Measurements from ENCODE around the gene KRT5. TPM values are rescaled to one million over a fixed set of nuclear protein-coding genes. Genes with fewer than 3 reads are reported as not detected.

KRT5 gene
- total and polyA plus RNA-seq, 4 donors: 0.08 TPM; not detected in 3

- H3K4me3 ChIP-seq (ENCODE audit: low read depth in 1 of 3, low read length in 3 of 3): no peak overlapping the region
- H3K9ac ChIP-seq (ENCODE audit: low read depth in 1 of 2, low read length in 2 of 2): no peak overlapping the region
- no peaks in the 10 kb centered on the region for H3K36me3 ChIP-seq (ENCODE audit: control insufficient read depth in 4 of 4, insufficient read depth in 3 of 4, low read depth in 1 of 4, low read length in 3 of 4)
- DNase-seq (ENCODE audit: low spot score): no peak
- H3K27me3 ChIP-seq (ENCODE audit: control insufficient read depth in 4 of 4, insufficient read depth in 4 of 4, low read length in 3 of 4): no peaks in the 10 kb centered on the region
- no peaks in the 10 kb centered on the region for H3K9me3 ChIP-seq (ENCODE audit: control insufficient read depth in 4 of 4, low read length in 3 of 4)
- no peaks in the 10 kb centered on the region for H3K4me1 ChIP-seq (ENCODE audit: control insufficient read depth in 4 of 4, insufficient read depth in 4 of 4, low read length in 3 of 4)
- H3K27ac ChIP-seq (ENCODE audit: low read depth in 1 of 2, low read length in 2 of 2): no peak overlapping the region
- WGBS: 93% methylated on average over 9 of the region's 9 CpGs
- TF ChIP-seq RAD21 (IDR thresholded peaks at IDR 0.05) (no peak), TAF1 (conservative IDR thresholded peaks at IDR 0.05) (no peak), YY1 (IDR thresholded peaks at IDR 0.05) (no peak), SP1 (IDR thresholded peaks at IDR 0.05) (no peak), EGR1 (IDR thresholded peaks at IDR 0.05; ENCODE audit: low read depth in 2 of 2) (no peak), FOXA2 (IDR thresholded peaks at IDR 0.05) (no peak), HNF4A (conservative IDR thresholded peaks at IDR 0.05) (no peak), FOXA1 (IDR thresholded peaks at IDR 0.05) (no peak), ZBTB33 (IDR thresholded peaks at IDR 0.05) (no peak)
- TF ChIP-seq, protein P1, sequence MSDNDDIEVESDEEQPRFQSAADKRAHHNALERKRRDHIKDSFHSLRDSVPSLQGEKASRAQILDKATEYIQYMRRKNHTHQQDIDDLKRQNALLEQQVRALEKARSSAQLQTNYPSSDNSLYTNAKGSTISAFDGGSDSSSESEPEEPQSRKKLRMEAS (IDR thresholded peaks at IDR 0.05): no peak
- TF ChIP-seq, protein P2, sequence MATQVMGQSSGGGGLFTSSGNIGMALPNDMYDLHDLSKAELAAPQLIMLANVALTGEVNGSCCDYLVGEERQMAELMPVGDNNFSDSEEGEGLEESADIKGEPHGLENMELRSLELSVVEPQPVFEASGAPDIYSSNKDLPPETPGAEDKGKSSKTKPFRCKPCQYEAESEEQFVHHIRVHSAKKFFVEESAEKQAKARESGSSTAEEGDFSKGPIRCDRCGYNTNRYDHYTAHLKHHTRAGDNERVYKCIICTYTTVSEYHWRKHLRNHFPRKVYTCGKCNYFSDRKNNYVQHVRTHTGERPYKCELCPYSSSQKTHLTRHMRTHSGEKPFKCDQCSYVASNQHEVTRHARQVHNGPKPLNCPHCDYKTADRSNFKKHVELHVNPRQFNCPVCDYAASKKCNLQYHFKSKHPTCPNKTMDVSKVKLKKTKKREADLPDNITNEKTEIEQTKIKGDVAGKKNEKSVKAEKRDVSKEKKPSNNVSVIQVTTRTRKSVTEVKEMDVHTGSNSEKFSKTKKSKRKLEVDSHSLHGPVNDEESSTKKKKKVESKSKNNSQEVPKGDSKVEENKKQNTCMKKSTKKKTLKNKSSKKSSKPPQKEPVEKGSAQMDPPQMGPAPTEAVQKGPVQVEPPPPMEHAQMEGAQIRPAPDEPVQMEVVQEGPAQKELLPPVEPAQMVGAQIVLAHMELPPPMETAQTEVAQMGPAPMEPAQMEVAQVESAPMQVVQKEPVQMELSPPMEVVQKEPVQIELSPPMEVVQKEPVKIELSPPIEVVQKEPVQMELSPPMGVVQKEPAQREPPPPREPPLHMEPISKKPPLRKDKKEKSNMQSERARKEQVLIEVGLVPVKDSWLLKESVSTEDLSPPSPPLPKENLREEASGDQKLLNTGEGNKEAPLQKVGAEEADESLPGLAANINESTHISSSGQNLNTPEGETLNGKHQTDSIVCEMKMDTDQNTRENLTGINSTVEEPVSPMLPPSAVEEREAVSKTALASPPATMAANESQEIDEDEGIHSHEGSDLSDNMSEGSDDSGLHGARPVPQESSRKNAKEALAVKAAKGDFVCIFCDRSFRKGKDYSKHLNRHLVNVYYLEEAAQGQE (IDR thresholded peaks at IDR 0.05): no peak
Measured at GRCh38 chr12:52529846-52530245, 9.7 kb upstream of the KRT5 start.

DNA sequence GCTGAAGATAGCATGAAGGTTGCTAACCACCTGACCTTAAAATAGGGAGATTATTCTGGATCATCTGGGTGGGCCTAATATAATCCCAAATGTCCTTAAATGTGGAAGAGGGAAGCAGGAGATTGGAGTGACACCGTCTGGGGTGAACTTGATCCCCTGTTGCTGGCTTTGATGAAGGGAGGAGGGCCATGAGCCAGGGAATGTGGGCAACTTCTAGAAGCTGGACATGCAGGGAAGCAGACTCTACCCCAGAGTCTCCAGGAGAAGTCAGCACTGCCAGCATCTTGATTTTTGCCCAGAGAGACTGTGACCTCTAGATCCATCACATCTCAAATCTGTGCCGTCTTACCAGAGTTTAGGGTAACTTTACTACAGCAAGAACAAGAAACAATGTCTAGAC, 9.2 kb upstream of the KRT5 start:
- H3K36me3 ChIP-seq (ENCODE audit: control insufficient read depth in 4 of 4, insufficient read depth in 3 of 4, low read depth in 1 of 4, low read length in 3 of 4): no peaks in the 10 kb centered on the region
- no peak overlapping the region for H3K27ac ChIP-seq (ENCODE audit: low read depth in 1 of 2, low read length in 2 of 2)
- H3K4me3 ChIP-seq (ENCODE audit: low read depth in 1 of 3, low read length in 3 of 3): no peak overlapping the region
- H3K27me3 ChIP-seq (ENCODE audit: control insufficient read depth in 4 of 4, insufficient read depth in 4 of 4, low read length in 3 of 4): no peaks in the 10 kb centered on the region
- H3K9me3 ChIP-seq (ENCODE audit: control insufficient read depth in 4 of 4, low read length in 3 of 4): no peaks in the 10 kb centered on the region
- no peaks in the 10 kb centered on the region for H3K4me1 ChIP-seq (ENCODE audit: control insufficient read depth in 4 of 4, insufficient read depth in 4 of 4, low read length in 3 of 4)
- H3K9ac ChIP-seq (ENCODE audit: low read depth in 1 of 2, low read length in 2 of 2): no peak overlapping the region
- TF ChIP-seq SP1 (IDR thresholded peaks at IDR 0.05) (no peak), FOXA1 (IDR thresholded peaks at IDR 0.05) (no peak), RXRA (IDR thresholded peaks at IDR 0.05) (no peak), FOXA2 (IDR thresholded peaks at IDR 0.05) (no peak), ZBTB33 (IDR thresholded peaks at IDR 0.05) (no peak), HNF4A (conservative IDR thresholded peaks at IDR 0.05) (no peak), TAF1 (conservative IDR thresholded peaks at IDR 0.05) (no peak), EGR1 (IDR thresholded peaks at IDR 0.05; ENCODE audit: low read depth in 2 of 2) (no peak), HNF4G (IDR thresholded peaks at IDR 0.05) (no peak), YY1 (IDR thresholded peaks at IDR 0.05) (no peak), RAD21 (IDR thresholded peaks at IDR 0.05) (no peak), JUND (IDR thresholded peaks at IDR 0.05) (no peak), NR2F2 (IDR thresholded peaks at IDR 0.05) (no peak), CTCF (IDR thresholded peaks at IDR 0.05; ENCODE audit: low read depth, low read length, missing input control) (no peak), GABPA (IDR thresholded peaks at IDR 0.05 in 1 of 2, conservative IDR thresholded peaks at IDR 0.05 in 1 of 2) (no peak)
- TF ChIP-seq, protein P3, sequence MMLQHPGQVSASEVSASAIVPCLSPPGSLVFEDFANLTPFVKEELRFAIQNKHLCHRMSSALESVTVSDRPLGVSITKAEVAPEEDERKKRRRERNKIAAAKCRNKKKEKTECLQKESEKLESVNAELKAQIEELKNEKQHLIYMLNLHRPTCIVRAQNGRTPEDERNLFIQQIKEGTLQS (IDR thresholded peaks at IDR 0.05): no peak
- TF ChIP-seq, protein P1 (IDR thresholded peaks at IDR 0.05): no peak
- TF ChIP-seq, protein P2 (IDR thresholded peaks at IDR 0.05): no peak
- DNase-seq (ENCODE audit: low spot score): no peak
- WGBS: 98% methylated on average over 2 of the region's 2 CpGs

All from liver (tissue), 9 donors.